ENCODE data around the gene C1orf35.
"Not testable (repeated sequence)": the region's sequence is repeated elsewhere in the genome, so short reads cannot be mapped to it uniquely, and the experiment has no call there.

The C1orf35 gene

DNA sequence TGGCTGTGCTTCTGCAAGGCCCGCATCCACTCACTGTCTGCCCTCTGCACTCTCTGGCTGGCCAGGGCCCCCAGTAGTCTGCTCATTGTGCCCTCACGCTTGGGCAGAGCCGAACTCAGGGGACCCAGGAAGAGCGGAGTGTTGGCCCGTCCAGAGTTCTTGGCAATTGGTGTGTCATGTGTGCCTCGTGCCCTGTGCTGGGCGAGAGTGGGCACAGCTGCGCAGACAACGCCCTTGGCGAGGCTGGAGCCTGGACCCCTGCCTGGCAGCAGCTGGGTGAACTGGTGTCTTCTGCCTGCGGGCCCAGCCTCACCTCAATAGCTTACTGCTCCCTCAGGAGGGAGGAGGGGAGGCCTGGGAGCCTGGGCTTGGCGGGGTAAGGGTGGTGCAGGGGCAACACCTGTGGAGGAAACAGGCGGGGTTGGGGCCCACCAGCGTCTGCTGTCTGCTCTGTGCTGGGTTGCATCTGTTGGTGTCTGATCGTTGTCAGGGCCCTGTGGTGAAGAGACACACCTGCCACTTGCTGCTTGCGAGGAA is 39.1 kb upstream of the C1orf35 start:
- peak; percentile 45 for DNase-seq

DNA sequence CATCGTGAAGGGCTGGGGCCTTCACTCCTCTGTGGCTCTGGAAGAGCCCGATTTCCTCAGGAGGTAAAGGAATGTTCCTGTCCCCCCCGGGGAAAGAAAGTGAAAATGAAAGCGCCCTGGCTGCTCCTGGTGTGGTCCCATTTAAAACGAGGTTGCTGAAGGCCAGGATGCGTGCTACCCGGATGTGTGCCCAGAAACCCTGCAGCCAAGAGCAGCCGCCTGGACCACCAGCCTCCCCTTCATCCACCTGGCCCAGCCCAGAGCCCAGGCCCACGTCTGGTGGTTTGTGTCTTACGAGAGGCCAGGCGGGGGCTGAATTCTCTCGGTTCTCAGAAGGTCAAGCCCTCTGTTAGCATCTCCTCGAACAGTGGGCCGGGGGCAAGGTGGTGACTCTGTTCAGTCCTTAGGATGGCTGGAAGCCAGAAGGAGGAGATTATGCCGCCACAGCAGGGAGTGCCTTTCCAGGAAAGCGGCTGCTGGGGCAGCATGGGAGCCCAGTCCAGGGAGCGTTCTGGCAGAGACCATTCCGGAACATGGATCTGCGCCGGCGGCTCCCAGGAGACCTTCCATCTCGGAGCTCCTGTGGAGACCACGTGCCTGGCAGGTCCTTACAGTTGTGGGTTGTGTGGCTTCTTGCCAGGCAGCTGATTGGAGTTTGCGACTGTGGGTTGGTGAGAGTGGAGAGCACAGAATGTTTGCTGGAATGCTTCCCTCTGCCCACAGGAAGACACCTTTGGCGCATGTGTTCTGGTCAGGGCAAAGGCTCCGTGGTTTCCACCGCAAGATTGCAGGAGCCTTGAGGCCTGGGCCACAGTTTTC is 38.3 kb upstream of the C1orf35 start:
- no peak for DNase-seq

DNA sequence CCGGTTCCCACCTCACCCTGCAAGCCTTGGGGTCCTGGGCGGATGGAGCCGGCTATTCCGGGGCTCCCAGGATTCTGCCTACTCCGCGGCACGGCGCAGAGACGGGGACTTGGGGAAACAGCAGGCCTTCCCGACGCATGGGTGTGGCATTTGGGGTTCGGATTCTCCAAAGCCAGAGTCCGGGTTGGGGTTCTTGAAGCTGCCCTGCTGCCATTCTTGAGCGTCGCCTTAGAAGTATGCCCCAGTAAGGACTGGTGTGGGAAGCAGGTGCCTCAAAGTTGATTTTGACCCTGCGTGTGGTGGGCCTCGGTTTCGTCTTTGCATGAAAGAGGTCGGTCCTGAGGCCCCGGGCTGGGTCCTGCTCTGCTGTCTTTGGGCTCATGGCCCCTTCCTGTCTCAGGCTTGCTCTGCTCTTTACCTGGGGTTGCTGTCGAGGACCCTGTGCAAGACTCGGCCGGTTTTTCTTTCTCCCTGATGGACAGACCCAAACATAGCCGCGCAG is 37.6 kb upstream of the C1orf35 start:
- DNase-seq: no peak

DNA sequence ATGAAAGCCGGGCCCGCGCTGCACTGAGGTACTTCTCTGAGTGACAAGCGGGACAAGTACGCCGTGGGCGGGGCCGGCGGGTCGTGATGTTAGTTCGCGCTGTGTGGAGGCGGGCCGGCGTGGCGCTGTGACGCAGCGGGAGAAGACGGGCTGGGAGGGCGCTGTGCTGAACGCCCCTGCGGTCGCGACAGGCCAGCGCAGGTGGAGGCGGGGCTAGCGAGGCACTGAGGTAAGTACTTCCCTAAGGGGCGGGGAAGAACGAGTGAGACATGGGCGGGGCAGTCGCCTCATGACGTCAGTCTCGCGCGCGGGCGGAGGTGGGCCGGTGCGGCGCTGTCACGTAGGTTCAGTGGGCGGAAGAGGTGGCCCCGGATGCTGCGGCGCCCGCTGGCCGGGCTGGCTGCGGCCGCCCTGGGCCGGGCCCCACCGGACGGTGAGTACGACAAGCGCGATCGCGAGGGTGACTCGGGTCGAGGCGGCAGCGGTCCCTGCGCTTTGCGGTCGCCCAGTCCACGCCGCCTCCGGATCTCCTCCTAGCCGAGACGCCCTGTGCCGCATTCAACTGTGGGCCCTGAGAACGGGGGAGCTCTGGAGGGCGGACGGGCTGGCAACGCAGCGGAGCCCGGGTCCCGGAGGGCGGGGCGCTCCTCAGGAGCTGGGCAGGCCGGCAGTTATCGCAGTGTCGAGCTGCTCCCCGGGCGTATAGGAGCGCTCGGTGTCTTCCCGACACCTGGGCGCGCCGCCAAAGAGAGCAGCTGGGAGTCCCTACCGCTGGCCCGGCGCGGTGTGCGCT is 37.0 kb upstream of the C1orf35 start, which contains the start of gene GUK1:
GUK1 (plus strand) TSS at position 349 of the 793 bp plus-strand sequence; CDS start at position 373, 24 bp downstream.
- peak; percentile 99 for DNase-seq

DNA sequence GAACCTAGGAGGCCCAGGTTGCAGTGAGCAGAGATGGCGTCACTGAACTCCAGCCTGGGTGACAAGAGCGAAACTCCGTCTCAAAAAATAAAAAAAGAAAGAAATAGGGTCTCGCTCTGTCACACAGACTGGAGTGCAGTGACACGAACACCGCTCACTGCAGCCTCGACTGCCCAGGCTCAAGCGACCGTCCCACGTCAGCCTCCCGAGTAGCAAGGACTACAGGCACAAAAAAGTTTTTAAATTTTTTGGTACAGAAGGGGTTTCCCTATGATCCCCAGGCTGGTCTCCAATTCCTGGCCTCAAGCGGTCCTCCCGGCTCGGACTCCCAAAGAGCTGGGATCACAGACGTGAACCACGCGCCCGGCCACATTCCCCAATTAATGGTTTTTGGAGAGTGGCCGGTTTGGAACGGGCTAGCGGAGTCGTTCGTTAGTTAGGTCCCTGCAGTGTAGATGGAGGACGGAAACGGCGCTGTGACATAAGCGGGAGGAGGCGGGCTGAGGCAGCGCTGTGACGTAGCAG is 36.3 kb upstream of the C1orf35 start:
- no peak for DNase-seq

DNA sequence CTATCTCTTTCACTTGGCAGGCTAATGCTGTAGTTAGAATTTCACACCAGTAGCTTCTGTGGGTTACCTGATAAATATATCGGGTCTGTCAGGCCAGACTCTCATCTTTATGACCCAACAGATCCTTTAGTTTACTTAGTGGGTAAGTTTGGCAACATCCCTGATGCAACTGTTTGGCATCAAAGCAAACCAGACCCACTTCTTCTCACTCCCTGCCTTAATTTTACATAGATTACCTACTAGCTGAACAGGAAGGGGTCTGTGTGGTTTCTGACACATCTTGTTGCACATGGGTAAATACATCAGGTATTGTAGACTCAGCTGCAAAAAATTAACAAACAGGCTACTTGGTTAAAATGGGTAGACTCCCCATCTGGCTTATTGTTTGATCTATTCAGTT is 33.8 kb upstream of the C1orf35 start:
- no peak for DNase-seq

DNA sequence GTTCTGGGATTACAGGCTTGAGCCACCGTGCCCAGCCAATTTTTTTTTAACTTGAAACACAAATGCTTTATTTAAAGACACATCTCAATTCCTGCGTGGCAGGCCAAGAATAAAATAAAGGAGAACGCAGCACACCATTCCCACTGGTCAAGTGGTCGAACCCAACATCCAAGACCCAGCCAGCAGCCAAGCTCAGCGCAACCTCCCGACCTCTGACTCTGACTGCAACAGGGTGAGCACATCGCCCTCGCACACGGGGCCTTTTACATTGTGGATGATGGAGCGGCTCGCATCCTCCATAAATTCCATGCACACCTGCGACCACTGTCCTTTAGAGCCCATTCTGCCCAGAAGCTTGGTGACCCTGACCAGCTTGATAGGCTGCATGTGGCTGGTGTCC is 31.5 kb upstream of the C1orf35 start:
- no peak for DNase-seq

DNA sequence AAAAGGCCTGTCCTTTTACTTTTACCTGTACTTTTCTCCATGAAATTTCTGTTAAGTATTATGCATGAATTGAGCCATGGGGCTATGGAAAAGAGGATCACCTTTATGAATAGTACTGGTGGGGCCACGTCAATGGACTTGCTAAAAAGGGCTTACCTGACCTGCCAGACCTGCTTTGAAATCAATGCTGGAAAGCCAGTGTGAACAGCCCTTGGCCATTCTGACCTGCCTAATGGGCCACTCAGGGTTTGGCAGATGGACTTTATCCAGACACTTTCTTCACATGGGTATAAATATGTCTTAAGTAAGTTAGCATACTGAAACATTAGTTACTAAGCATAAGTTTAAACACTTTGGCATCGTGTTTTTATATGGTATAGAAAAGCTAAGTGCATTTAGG is 28.6 kb upstream of the C1orf35 start:
- no peak for DNase-seq

DNA sequence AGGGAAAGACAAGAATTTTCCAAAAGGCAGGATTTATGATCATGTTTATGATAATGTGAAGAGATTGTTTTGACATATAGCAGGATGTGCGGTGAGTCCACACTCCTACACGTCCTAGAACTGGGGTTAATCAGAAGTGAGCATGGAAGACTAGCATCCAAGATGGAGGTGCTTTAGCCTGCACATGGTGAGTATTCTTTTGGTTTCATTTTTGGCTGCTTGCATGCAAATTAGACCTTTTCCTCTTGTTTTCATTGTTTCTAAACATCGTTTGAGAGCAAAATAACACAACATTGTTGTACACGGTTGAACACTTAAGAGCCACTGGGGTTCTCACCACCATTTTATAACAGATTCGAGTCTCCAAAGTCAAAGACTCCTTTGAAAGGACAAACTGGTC is 22.1 kb upstream of the C1orf35 start:
- DNase-seq: no peak

DNA sequence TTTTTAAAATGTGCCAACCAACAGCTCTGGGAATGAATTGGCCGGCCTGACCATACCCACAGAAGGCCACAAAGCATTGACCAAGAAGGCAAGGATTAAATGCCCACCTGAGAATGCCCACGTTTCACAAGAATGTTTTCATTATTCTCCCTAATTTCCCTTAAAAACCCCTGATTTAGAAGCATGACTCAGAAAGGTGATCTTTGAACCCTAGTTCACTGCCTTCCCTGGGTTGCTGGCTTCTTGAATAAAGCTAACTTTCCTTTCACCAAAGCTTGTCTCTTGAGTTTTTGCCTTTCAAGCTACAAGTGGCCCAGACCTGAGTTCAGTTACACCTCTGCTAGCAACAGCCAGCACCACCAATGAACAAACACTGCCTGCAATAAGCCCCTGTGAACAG is 20.4 kb upstream of the C1orf35 start:
- DNase-seq: no peak

DNA sequence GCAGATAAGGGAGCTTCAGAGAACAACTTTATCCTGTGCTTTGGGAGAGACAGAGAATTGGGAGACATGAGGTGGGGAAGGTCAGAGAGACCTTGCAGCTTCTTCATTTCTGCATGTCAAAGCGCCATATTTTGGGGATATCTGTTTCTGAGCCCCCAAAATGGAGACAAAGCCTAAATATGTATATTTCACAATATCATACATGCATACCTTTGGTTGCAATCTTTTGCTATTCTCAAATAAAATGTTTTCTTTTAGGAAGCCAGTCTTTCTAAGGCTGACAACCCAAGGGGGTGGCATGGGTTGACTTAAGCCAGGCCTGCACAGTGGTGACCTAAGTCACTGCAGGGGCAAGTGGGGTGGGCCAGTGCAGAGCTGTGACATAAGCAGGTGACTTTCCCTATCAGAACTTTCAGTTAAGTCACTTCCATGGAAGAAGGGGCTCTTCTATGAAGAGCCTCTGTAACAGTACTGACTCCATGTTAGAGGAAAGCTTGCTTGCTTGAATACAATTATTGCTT is 19.9 kb upstream of the C1orf35 start:
- no peak for DNase-seq

DNA sequence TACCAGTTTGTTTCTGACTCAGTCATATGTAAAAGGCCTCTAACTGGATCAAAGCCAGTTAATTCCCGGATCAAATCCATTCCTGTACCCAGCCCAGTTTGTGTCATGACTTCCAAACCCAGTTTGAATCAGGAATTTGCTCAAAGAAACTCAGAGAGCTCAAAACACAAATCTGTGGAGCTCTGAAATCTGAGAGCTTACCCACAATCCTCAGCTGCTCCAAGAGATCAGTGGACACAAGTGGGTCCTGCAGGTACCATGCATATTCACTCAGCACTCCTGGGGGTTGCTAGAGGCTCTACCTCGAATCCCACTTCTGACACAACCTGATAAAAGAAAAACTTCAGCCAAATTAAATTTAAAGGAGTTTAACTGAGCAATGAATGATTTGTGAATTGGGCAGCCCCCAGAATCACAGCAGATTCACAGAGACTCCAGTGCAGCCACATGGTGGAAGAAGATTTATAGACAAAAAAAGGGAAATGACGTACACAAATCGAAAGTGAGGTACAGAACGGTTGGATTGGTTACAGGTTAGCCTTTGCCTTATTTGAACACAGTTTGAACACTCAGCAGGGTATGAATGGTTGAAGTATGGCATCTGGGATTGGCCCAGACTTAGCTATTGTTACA is 17.8 kb upstream of the C1orf35 start:
- no peak for DNase-seq

DNA sequence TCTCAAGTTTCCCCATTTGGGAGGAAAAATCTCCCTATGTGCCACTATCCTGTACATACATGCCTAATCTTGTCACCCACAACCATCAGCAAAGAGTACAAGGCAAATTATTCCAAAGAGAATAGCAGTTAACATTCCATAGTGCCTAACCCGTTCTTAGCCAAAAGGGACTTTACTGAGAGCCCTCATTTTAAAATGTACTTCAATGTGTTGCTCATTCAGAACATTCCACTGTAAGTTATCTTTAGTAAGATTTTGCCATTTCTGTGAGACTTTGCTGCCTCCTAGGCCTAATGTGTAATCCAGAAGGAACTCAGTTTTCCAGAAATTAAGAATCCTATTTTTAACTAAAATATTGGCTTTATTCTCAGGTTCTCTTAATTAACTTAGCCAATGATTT is 17.2 kb upstream of the C1orf35 start:
- DNase-seq: no peak

DNA sequence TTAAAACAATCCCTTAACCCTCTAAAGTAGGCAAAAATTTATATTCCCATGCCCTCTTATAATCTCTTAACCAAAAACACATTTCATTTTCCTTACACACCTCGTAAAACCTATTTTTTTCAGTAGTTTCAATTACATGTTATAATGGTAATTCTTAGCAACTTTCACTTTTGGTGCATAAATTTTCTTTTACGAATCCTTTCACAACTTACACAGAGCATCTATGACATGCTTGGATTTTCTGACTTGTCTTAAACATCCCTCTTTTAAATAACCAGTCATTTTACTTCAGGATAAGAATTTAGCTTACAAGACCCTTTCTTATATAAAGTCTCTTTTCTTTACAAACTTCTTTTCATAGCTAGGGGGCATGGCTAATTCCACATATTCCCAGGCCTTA is 14.9 kb upstream of the C1orf35 start:
- DNase-seq: no peak

DNA sequence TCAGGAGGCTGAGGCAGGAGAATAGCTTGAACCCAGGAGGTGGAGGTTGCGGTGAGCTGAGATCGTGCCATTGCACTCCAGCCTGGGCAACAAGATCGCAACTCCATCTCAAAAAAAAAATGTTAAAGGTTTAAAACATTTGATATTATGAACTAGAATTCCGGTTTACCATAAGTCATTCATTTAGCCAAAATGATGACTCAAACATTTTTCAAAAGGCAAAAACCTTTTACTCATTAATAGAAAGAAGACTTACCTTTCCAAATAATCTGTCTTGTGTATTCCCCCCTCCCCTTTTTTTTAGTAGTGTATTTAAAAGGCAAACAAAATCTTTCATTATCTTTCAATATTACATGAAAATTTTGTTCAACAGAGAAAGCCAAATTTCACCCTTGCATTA is 14.2 kb upstream of the C1orf35 start:
- no peak for DNase-seq

DNA sequence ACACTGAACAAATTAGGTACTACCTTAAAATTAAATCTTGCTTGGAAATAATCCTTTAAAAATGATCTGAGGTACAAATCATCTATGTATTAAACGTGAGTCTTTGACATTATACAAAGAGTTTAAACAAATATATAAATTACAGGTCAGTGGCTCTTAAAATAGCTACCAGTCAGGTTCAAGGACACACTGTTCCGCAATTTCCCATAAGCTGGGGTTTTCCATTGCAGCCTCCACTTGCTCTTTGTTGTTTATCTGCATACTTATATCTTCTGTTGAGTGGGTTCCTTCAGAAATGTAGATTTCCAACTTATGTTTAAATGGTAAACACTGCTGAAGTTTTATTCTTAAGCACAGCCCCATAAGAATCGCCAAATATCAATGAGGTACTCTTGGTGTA is 11.7 kb upstream of the C1orf35 start:
- DNase-seq: no peak

DNA sequence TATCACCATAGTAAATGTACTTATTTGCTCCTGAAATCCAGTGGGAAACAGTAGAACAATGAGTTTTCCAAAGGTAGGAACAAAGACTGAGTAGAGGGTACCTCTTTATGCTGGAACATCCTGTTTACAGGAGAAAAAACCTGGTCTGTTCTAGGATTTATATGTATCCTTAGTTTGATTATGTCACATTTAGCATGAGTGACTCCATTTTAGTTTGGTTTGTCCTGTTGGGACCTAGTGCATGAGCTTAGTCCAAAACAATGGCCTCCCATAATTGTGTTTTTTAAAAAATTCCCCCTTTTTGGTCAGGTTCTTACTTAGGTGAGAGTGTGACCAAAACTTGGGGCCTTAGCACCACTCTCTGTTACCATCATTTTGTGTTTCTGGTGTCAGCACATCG is 9.5 kb upstream of the C1orf35 start:
- no peak for DNase-seq

DNA sequence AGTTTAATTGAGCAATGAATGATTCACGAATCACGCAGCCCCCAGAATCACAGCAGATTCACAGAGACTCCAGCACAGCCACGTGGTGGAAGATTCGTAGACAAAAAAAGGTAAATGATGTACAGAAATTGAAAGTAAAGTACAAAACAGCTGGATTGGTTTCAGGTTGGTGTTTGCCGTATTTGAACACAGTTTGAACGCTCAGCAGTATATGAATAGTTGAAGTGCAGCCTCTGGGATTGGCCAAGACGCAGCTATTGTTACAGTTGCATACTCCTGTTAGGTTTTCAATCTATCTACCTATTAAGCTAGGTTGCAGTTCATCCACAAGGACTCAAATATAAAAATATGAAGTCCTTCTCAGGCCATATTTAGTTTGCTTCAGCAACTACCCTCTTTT is 9.0 kb upstream of the C1orf35 start:
- no peak for DNase-seq

DNA sequence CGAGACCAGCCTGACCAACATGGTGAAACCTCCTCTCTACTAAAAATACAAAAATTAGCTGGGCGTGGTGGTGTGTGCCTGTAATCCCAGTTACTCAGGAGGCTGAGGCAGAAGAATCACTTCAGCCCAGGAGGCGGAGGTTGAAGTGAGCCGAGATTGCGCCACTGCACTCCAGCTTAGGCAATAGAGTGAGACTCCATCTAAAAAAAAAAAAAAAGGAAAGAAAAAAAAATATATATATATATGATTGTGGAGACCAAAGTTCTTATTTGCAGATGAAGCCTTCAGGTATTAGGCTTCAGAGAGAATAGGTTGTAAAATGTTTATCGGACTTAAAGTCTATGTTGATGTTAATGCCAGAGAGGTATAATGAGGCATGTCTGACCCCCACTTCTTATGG is 8.2 kb upstream of the C1orf35 start:
- DNase-seq: not testable (repeated sequence)

DNA sequence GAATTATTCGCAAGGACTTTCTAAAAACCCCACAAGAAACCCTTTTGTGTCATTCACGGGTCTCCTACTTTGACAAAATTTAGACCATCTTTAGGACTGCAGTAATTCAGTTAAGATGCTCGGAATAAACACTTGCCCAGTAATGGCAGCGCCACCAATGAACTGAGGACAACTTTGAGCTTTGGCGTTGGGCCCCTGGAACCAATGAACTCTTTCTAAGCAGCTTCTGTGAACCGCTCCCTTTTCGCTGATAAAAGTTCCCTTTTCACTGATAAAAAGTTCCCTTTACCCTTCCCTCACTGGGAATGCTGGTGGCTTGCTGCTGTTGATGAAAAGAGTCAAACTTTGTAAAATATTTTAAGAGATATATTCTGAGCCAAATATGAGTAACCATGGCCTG is 7.4 kb upstream of the C1orf35 start:
- DNase-seq: no peak

DNA sequence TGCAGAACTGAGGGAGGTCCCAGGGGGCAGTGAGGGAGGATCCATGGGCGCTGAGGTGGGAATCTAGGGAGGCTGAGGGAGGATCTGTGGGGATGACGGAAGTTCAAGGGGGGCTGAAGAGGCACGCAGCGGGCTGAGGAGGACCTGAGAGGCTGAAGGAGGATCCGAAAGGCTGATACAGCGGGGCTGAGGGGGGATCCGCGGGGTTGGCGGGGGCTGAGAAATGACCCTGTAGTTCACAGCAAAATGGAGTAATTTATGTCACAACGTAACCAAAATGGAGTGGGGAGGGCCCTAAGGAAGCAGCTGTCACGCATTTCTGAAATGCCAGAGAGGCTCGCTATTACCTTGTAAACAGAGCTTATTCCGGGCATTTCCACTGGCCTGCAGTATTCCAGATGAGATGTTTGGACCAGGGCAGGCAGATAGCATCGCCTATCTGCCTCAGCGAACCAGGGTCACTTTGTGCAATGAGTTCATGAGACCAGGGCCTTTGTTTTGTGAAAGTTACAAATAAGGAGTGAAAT is 6.9 kb upstream of the C1orf35 start:
- DNase-seq: no peak
